Renal pelvis (tissue), 4 donors: ENCODE results near the gene NBAS. TPM values are rescaled to one million over a fixed set of nuclear protein-coding genes. Genes with fewer than 3 reads are reported as not detected.

Source experiments
- DNase-seq: peaks from one replicate; pipeline ENCODE4 v3.0.0-alpha.2; 2013
- polyA plus RNA-seq, 3 donors: library from polyadenylated mRNA; unstranded; fragments of 120-200 nt; gene quantifications; one replicate each; pipeline ENCODE4 v1.2.1, GENCODE V29; 2013; ENCODE audit not compliant: insufficient read length in 3 of 3

Gene NBAS
- polyA plus RNA-seq, 3 donors, result 60.1 to 66.8 (median 60.5) TPM

DNA sequence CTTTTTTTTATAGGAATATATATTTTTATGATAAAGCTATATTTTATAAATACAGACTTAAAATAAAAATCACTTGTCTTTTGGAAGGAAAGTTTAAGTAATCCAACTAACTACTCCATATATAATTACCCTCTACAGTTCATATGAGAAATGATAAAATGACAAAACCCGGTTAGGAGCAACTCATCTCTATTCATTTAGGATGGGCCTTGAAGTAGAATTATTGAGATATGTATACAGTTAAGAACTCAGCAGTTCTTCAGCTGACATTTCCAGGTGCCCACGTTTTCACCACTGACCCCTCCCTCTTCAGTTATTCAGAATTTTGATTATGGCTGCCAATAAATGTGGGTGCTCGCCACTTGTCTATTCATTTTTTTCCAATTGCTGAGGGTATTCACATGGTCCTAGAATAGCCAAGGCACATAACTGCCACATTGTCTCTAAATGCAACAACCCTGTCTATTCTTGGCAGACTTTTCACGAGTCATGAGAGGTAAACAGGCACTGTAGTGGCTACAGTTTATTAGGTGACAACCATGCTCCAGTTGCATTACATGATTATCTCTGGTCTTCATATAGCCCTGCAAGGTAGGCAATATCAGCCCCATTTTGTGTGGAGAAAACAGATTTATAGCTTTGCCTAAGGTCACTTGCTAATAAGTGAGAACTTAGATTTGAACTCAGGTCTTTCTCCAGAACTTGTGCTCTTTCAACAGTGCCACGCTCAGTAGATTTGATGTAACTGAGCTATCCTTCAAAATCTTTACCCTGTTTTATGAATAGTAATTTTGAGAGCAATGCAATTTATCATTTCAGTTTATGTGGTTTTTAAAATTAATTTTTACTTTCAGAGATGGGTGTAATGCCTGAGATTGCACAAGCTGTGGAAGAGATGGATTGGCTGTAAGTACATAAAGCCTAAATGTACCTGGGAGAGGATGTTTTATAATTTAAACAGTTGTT, 33.4 kb upstream of the NBAS start:
- no peak for DNase-seq

DNA sequence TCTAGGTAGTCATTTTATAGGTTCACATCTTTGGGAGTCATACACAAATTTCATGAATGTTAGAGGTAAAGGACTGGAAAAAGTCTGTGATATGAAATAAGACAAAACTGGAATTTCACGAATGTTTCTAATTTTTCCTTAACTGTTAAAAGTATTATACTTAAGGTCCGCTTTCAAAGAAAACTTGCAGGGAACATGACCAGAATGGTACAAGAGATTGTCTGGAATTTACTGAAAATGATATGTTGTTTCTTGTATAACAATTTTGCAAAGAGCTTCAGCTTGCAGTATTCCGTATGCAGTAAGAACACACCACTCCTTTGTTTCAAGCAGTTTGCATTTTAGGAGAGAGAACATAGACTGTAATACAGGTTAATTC, 32.2 kb upstream of the NBAS start:
- no peak for DNase-seq

DNA sequence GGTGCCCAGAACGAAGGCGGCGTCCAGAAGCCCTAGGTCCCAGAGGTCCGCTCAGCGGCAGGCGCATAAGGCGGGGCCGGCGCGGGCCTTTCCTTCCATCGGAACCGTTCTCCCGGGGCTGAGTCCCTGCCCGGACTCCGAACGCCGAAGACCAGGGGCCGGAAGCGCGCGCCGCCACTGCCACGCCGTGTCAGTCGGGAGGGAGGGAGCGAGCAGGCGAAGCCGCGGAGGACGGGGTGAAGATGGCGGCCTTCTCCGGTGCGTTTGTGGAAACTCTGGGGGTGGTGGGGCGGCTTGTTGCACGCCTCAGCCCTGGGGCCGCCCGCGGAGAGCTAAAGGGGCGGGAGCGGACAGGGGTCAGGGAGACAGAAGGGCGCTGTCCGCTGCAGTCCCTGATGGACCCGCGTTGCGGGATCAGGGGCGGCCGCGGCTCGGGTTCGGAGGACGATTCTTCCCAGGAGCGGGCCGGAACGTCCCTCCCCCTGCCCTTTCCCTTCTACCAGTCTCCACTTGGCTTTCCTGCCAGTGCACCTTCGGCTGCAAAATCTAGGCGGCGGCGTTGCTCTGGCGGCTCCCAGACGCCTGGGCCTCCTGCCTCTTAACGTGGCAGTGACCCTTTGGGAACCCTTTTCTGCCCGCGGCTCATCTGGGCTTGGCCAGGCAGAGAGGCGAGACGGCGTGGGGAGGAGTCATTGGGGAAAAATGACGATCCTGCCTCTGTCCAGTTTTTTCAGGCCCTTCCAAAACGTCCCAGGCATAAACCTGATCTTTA, 30.7 kb upstream of the NBAS start, which contains the start of gene DDX1:
Gene DDX1, plus strand, starts transcription at position 177 of the 772 bp plus-strand sequence. Its CDS starts 66 bp downstream, at position 243.
- DNase-seq, result peak; percentile 86

DNA sequence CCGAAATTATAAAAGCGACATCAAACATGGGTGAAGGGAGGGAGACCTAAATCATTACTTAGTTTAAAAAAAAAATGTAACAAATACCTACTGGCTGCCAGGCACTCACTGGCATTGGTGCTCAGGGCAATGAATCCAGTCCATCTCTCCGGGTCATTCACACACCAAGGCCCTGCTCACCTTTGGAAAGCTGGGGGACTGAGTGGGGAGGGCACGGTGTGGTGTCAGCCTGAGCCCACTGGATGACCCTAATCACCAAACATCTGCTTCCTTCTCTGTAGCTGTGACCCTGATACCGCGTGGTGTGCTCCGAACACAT, 30.2 kb upstream of the NBAS start:
- no peak for DNase-seq

DNA sequence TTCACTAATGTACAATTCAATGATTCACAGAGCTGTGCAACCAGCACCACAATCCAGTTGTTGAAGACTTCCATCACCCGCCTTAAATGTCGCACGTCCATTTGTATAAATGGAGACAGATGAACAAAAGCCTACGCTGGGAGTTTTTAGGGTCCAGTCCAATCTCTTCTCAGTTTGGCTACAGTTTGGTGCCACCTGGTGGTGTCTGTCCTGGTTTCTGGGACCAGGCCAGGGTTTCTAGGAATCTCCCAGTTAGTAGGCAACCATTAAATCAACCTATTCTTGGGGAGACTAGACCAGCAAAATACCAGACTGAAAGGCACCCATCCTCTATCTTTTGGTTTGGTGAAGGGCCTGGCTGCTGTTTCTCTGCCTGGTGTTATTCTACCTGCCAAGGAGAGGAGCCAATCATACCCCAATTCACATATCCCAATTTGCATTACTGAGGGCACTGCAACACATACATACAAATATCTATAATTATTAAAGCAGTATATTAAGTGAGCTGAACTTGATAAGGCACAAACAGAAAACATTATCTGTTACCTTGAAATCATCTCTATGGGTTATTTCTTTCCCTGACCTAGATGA, 27.3 kb upstream of the NBAS start:
- DNase-seq, result peak; percentile 78

DNA sequence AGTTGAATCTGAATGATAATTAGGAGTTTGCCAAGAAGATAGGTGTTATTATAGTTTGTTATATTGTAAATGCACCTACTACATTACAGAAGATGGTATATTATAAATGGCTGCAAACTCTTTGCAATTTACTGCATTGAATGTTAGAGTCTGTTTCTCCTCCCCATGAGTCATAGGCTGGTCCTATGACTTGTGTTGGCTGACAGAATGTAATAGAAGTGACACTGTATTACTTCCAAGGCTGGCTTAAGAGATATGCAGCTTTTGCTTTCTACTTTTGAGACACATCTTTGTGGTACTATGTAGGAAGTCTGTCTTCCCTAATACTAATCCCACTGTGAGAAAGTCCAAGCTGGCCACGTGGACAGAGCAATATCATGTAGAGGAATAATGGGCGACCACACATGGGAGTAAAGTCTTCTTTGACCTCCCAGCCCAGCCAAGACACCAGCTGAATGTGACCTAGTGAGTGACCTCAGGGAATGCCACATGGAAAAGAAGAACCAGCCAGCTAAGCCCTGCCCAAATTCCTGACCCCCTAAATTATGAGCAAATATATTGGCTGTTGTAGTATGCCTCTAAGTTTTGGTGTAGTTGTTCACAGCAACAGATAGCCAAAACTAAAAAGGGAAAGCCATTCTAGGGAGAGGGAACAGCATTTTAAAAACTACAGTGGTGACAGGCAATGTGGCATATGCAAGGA, 23.8 kb upstream of the NBAS start:
- no peak for DNase-seq

DNA sequence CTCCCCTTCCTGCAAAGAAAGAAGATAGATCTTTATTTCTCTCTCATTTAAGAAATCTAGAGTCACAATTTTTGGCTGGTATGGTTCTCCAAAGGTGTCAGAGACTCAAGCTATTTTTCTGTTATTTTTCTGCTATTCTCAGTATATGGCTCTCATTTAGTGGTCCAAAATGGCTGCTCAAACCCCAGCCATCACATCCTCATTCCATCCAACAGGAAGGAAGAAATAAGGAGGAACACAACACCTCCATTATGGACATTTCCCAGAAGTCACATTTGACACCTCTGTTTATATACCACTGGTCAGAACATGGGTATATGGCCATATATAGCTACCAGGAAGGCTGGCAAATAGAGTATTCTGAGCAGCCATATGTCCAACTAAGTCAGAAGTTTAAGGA, 23.2 kb upstream of the NBAS start:
- no peak for DNase-seq

DNA sequence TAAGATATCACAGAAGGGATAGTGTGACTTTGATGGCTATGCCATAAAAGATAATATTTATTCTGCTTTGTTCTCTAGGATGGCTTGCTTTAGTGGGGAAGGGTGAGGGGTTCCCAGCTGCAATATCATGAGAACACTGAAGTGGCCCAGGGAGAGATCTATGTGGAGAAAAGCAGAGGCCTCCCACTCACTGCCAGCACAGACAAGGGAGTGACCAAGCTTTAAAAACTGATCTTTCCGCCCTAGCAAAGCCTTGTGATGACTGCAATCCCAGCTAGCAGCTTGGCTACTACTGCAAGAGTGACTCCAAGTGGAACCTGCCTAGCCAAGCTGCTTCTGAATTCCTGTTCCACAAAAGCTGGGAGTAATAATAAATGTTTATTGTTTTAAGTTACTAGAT, 22.7 kb upstream of the NBAS start:
- DNase-seq, result peak; percentile 57

DNA sequence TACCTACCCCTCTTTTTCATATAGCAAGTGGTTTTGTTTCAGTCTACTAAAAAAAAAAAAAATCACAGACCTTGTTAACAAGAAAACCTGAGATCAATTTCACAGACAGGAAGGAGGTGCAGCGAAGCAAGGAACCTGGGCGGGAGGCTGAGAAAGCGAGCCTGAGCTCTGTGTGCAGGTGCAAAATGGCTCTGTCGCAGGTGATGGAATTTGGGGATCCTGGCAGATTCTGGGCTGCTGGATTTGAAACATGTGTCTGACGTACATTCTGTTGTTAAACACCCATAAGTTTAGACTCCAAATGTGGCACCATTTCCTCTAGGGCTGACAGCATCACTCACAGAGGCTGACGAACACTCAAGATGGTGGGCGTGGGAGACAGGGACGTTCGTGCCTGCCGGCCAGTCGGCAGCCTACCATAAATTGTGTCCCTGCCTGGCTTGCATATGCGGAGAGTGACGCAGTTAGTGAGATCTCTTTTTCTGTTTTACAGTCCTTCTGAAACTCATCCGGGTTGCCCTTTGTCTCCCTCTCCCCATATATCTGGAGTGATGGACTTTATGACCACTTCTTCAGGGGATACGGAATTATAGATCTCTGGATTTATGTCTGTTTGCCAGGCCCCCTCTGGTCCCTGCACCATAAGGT, 21.7 kb upstream of the NBAS start:
- DNase-seq, result peak; percentile 87

DNA sequence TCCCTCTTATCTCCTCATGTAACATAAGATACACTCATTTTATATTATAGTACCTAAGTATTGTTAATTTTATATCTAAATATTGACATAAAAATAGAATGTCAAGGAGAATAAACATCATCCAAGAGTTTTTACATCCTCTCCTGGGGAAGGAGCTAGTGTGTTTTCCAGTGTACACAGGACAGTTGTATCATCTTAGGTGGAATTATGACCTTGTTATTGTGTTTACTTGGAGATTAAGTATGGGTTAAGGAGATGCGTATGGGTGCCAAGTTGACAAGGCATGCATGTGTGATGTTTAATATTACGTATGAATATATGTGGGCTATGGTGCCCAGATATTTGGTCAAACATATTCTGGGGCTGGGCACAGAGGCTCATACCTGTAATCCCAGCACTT, 19.3 kb upstream of the NBAS start:
- DNase-seq, result no peak

DNA sequence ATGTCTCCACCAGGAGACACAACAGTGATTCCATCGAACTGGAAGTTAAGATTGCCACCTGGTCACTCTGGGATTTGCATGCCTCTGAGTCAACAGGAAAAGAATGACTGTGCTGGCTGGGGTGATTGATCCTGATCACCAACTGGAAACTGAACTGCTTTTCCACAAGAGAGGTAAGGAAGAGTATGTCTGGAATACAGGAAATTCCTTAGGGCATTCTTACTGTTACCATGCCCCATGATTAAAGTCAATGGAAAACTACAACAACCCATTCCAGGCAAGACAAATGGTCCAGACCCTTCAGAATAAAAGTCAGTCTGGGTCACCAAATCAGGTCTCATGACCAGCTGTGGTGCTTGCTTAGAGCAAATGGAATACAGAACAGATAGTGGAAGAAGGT, 18.5 kb upstream of the NBAS start:
- DNase-seq, result no peak

DNA sequence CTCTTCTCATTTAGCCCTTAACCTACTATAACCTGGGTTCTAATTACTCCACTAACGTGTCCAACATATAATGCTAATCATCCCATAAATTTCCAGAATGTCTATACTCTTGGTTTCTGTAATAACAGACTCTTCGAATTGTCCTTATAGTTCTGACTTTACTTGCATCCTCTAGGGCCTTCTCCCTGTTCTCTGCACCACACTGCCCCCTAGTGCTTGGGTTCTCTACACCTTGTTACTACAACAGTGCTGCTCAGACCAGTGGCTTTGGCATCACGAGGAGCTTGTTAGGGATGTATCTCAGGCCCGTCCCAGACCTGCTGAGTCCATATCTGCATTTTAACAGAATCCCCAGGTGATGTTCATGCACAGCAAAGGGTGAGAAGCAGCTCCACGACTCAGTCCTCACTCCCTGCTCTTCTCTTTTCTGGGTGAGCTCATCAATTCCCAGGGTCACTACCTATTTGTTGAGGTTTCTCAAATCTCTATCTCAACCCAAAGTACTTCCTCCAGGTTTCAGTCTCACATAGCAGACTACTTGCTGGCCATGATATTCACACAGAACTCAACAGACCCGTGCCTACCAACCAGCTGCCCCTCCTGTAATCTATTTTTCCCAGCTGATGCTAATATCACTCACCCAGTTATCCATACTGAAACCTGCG, 16.1 kb upstream of the NBAS start:
- DNase-seq, result peak; percentile 87

DNA sequence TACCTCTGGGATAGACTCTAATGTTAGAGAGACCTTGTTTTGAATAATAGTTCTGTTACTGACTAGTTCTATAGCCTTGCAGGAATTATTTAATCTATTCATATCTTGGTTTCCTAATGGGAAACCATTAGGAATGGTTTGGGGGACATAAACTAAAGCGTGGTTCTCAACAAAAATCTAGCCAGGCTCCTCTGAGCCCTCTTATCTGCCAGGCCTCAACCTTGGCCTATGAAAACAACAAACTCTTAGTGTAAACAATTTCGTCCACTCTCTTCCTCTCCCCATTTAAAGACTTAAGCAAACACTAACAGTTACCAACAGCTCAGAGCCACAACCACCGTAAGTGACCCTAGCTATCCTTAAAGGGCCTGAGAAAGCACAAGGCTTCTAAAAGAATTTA, 10.6 kb upstream of the NBAS start:
- no peak for DNase-seq

DNA sequence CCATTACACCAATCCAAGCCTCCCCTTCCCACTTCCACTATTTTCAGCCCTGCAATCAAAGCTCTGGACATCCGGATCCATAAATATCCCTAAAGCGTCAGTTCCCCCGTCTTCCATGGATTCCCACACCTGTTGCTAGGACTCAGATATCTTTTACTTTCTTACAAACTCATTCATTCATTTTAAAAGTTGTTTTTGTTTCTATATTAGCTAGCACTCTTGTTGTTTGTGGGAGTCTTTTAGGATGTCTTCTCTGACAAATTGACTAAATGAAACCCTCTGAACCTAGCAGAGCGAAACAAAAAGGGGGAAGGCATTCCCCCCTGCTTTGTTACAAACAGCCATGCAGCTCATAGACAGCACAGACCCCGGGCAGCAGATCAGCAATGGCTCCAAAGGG, 9.0 kb upstream of the NBAS start:
- DNase-seq, result peak; percentile 68

DNA sequence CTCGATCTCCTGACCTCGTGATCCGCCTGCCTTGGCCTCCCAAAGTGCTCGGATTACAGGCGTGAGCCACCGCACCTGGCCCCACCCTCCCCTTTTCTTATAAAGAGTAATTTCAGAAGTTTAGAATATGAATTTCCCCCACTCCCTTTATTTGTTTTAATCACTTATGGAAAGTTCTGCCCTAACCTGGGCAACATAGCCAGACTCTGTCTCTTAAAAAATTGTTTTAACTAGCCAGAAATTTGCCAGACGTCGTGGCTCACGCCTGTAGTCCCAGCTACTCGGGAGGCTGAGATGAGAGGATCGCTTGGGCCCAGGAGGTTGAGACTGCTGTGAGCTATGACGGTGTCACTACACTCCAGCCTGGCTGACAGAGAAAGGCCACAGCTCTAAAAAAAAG, 7.7 kb upstream of the NBAS start:
- DNase-seq, result no peak

DNA sequence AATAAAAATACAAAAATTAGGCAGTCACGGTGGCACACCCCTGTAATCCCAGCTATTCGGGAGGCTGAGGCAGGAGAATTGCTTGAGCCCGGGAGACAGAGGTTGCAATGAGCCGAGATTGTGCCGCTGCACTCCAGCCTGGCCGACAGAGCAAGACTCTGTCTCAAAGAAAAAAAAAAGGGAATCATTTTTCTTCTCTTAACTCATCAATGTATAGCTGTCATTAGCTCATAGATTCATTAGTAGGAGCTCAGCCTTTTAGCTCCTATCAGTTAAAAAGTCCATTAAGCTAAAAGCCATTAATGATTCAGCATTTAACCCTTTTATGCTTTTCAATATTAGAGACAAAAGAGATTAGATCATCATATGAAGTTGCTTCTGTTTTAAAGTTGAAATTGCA, 5.8 kb upstream of the NBAS start:
- DNase-seq, result no peak

DNA sequence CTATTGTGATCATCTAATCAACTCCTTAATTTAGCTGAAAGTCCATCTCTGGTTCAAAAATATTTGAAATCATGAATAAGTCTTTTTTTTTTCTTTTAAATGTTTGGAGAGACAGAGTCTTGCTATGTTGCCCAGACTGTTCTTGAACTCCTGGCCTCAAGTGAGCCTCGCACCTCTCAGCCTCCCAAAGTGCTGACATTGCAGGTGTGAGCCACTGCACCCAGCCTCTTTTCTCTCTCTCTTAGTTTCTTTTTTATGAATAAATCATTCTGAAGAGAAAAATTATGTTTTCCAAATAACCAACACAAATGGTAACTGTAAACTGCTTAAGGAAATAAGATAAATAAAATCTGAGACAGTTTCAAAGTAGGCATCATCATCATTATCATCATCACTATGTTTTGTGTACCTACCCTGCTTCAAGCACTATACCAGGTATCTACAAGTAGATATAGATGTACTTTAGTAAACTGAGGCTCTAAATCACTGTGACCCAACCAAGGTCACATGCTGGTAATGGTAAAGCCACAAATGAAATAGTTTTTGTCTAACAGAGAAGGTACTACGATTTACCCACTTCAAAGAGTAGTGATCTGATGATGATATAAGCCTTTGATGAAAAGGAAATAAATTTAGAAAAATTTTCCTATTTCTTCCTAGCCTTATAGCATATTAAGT, 5.0 kb upstream of the NBAS start:
- no peak for DNase-seq

DNA sequence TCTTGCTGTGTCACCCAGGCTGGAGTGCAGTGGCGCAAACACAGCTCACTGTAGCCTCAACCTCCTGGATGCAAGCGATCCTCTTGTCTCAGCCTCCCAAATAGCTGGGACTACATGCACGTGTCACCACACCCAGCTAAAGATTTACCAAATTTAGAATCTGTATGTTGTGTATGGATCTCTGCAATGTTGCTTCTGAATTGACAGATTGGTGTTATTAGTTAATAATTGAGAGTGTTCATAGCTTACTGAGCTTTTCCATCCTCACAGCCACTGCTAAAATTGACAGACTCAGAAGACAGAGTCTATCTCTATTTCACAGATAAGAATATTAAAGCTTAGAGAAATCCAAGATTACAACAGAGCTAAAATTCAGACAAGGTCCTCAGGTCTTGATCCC, 4.3 kb upstream of the NBAS start:
- no peak for DNase-seq

DNA sequence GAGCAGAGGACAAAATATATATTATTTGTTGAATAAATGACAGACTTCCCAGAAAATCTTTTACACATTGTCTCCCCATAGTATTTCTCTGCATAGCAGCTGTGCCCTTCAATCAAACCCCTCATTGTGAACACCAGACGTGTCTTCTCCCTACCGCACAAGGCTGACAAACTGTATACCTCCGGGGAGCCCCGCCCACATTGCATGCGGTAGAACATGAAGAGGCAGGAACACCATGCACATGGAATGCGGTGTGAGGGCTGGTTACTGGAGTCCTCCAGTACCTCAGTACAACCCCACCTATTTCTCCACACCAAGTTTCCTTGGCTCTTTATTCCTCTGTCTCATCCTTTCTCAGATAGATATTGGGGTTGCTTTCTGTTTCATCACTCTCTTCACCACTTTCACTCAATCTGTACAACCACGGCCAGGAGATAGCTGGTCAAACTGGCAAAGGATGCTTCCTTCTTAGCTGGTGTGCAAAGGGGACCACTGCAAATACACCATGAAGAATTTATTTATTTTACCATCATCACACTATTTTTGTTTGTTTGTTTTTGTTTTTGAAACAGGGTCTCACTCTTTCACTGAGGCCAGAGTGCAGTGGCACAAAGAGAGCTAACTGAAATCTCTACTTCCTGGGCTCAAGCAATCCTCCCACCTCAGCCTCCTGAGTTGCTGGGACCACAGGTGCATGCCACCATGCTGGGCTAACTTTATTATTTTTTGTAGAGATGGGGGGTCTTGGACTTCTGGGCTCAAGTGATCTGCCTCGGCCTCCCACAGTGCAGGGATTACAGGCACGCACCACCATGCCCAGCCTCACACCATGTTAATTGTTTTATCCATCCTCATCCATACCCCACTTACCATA, 2.3 kb upstream of the NBAS start:
- DNase-seq, result no peak
